Ascending aorta (tissue), 2 donors: ENCODE results near the gene DNLZ. TPM values are rescaled to one million over a fixed set of nuclear protein-coding genes. Genes with fewer than 3 reads are reported as not detected.

Experiments
- DNase-seq, 2 donors: peaks; one replicate each; pipeline ENCODE4 v3.0.0-alpha.2; 2019; ENCODE audit warnings: low spot score in 2 of 2
- H3K27ac ChIP-seq, 2 donors: fragments of 200-600 bp; sonication (generic); one replicate each; pipeline ENCODE4 v1.5.1; 2016 to 2017; ENCODE audit warnings: mild to moderate bottlenecking in 1 of 2
- H3K27me3 ChIP-seq: fragments of 200-600 bp; sonication (generic); one replicate; pipeline ENCODE4 v1.5.1; 2017
- H3K36me3 ChIP-seq, 2 donors: fragments of 200-600 bp; sonication (generic); one replicate each; pipeline ENCODE4 v1.5.1; 2016
- H3K4me1 ChIP-seq, 2 donors: fragments of 200-600 bp; sonication (generic); one replicate each; pipeline ENCODE4 v1.5.1; 2016 to 2017; ENCODE audit warnings: mild to moderate bottlenecking in 1 of 2
- H3K4me3 ChIP-seq, 2 donors: fragments of 200-600 bp; sonication (generic); one replicate each; pipeline ENCODE4 v1.5.1; 2016 to 2017; ENCODE audit warnings: mild to moderate bottlenecking in 1 of 2
- H3K9me3 ChIP-seq, 2 donors: fragments of 200-600 bp; sonication (generic); one replicate each; pipeline ENCODE4 v1.5.1; 2016
- intact Hi-C: fragments of 100-400 bp; cut with DNase I; formaldehyde crosslinking; loops from one replicate; pipeline ENCODE4 v1.15.1; 2023
- total RNA-seq: library from RNA; depleted of rRNA; stranded (reverse); fragments of >200 nt; gene quantifications from one replicate; pipeline ENCODE4 v1.1.0, GENCODE V29; 2016
- TF ChIP-seq, protein P1 (sequence below), 3 experiments: fragments of 200-600 bp in 2 of 3; fragments of 450-650 bp in 1 of 3; sonication (generic) in 2 of 3; IDR thresholded peaks; one replicate each; pipeline ENCODE4 v1.5.1; 2016 to 2019; ENCODE audit warnings: antibody characterized with exemption in 3 of 3, mild to moderate bottlenecking in 1 of 3, moderate library complexity in 1 of 3

Gene DNLZ
- total RNA-seq, 1 donor from 2014 or later = 191 TPM

DNA sequence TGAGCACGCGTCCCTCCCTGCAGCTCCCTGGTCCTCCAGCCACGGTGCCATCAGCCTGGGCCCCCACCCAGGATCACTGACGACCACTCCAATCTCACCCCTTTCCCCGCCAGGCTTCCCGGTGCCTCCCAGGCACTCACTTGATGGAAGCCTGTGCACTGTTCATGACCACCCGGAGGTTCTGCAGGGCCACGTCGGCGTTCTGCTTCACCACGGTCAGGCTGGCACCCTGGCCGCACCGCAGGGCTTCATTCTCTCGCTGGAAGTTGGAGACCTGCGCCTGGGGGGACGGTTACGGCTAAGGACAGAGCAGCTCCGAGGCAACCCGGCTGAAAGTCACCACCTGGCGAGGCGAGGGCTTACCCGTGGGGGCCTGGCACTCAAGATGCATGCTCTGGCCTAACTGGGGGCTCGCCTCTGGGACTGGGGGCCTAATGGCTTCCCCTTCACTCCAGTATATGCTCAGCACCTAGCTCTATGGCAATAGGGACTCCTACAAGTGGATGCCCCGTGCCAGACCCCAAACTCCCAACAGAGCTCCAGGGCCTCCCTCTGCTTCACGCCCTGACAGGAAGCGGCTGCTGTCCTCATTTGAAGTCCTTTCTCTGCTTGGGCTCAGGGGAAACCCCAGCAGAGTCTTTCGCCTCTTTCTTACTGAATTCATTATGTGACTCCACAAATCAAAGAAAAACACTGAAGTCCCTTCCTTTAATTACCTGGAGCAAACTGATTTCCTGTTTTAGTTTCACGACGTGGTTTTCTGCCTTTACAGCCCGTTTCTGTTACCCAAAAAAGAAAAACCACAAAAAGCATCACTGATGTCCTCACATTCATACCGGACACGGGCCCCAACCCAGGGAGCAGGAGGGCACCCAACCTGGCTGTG, 40.6 kb upstream of the DNLZ start:
- intact Hi-C loops = loop anchor here (5.0 kb wide), 1 partner anchor 77 kb away; the partner anchor contains the start of gene GPSM1
- DNase-seq = no peak
- Histone ChIP-seq H3K4me3 (no peak overlapping the region), H3K27ac (no peak overlapping the region), H3K4me1 (peaks cover 6 to 8% of the 10 kb centered on the region in 2 donors), H3K9me3 (no peaks in the 10 kb centered on the region), H3K36me3 (peaks cover 27 to 41% of the 10 kb centered on the region in 2 donors), H3K27me3 (no peaks in the 10 kb centered on the region)
- TF ChIP-seq, protein P1, sequence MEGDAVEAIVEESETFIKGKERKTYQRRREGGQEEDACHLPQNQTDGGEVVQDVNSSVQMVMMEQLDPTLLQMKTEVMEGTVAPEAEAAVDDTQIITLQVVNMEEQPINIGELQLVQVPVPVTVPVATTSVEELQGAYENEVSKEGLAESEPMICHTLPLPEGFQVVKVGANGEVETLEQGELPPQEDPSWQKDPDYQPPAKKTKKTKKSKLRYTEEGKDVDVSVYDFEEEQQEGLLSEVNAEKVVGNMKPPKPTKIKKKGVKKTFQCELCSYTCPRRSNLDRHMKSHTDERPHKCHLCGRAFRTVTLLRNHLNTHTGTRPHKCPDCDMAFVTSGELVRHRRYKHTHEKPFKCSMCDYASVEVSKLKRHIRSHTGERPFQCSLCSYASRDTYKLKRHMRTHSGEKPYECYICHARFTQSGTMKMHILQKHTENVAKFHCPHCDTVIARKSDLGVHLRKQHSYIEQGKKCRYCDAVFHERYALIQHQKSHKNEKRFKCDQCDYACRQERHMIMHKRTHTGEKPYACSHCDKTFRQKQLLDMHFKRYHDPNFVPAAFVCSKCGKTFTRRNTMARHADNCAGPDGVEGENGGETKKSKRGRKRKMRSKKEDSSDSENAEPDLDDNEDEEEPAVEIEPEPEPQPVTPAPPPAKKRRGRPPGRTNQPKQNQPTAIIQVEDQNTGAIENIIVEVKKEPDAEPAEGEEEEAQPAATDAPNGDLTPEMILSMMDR (IDR thresholded peaks at IDR 0.05) = no peak

DNA sequence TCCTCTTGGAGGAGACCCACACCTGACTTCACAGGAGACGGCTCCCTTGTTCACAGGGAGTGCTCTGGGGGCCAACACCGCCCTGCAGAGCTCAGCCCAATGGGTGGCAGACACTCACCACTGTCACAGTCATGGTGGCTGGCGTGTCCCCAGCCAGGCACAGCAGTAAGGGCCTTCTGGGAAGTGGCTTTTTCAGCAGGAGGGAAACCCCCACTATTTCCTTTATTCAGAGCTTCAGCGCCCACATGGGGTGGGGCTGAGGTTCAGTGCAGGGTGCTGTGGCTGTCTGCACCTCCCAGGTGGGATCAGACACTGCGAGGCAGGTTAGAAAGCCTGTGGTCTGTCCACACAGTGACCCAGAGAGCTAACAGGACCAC, 40.0 kb upstream of the DNLZ start:
- Histone ChIP-seq H3K27me3 (no peaks in the 10 kb centered on the region), H3K4me3 (no peak overlapping the region), H3K36me3 (peaks cover 27 to 41% of the 10 kb centered on the region in 2 donors), H3K4me1 (peaks cover 10 to 12% of the 10 kb centered on the region in 2 donors), H3K27ac (no peak overlapping the region), H3K9me3 (no peaks in the 10 kb centered on the region)
- no peak for DNase-seq
- TF ChIP-seq, protein P1 (IDR thresholded peaks at IDR 0.05) = no peak
- intact Hi-C loops = loop anchor here (5.0 kb wide), 1 partner anchor 76 kb away; the partner anchor contains the start of gene GPSM1

DNA sequence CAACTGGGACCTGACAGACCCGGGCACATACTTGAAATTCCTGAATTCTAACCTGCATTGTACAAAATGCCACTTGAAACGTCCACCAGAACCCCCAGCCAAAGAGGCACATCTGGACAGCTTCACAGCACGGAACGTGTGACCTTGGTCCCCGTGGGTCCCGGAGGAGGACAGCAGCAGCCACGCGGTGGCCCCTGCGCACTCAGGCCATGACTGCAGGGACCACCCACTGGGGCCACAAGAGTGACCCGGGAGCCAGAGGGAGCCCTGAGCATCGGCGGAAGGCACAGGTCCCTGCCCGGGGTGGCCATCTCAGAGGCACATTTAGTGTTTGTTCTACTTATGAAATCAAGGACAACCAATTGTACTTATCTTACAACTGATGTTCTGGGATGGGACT, 38.5 kb upstream of the DNLZ start:
- DNase-seq = no peak
- Histone ChIP-seq H3K4me1 (peaks cover 10 to 13% of the 10 kb centered on the region in 2 donors), H3K27me3 (no peaks in the 10 kb centered on the region), H3K27ac (no peak overlapping the region), H3K36me3 (peaks cover 29 to 46% of the 10 kb centered on the region in 2 donors), H3K9me3 (no peaks in the 10 kb centered on the region), H3K4me3 (no peak overlapping the region)
- intact Hi-C loops = loop anchor here (5.0 kb wide), 1 partner anchor 75 kb away; the partner anchor contains the start of gene GPSM1
- TF ChIP-seq, protein P1 (IDR thresholded peaks at IDR 0.05) = no peak

DNA sequence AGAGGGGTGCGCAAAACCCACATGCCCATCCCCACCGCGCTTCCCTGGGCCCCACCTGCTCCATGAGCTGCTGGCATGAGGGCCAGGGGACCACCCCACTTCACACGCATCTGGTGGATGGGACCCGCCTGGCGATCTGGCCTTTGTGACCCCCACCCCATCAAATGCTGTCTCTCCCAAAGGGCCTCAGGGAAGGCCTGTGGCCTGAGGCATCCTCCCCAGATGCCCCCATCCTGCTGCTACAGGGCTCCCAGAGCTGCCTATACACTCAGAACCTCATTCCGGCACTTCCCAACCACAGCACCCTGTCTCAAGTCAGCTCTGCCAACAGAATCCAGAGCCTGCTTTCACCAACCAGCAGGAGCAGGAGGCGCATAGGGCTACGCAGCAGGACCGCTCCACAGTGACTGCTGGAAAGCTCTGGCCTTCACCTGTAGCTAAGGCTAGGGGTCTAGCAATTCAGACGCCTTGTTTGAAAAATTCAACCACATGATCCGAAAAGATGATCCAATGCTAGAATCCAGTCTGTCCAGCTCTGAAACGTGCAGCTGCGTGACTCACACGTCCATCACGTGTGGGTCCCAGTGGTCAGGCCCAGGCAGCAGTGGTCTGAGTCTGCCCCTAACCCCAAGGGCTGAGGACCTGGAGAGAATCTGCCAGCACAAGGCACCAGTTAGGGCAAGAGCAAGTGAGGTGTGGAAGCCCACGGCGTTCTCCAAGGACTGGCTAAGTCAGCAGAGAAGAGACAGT, 37.8 kb upstream of the DNLZ start:
- intact Hi-C loops = loop anchor here (5.0 kb wide), 1 partner anchor 74 kb away; the partner anchor contains the start of gene GPSM1
- DNase-seq = no peak
- Histone ChIP-seq H3K27ac (no peak overlapping the region), H3K4me1 (peaks cover 10 to 13% of the 10 kb centered on the region in 2 donors), H3K27me3 (no peaks in the 10 kb centered on the region), H3K4me3 (no peak overlapping the region), H3K36me3 (peaks cover 26 to 46% of the 10 kb centered on the region in 2 donors), H3K9me3 (no peaks in the 10 kb centered on the region)
- TF ChIP-seq, protein P1 (IDR thresholded peaks at IDR 0.05) = no peak

DNA sequence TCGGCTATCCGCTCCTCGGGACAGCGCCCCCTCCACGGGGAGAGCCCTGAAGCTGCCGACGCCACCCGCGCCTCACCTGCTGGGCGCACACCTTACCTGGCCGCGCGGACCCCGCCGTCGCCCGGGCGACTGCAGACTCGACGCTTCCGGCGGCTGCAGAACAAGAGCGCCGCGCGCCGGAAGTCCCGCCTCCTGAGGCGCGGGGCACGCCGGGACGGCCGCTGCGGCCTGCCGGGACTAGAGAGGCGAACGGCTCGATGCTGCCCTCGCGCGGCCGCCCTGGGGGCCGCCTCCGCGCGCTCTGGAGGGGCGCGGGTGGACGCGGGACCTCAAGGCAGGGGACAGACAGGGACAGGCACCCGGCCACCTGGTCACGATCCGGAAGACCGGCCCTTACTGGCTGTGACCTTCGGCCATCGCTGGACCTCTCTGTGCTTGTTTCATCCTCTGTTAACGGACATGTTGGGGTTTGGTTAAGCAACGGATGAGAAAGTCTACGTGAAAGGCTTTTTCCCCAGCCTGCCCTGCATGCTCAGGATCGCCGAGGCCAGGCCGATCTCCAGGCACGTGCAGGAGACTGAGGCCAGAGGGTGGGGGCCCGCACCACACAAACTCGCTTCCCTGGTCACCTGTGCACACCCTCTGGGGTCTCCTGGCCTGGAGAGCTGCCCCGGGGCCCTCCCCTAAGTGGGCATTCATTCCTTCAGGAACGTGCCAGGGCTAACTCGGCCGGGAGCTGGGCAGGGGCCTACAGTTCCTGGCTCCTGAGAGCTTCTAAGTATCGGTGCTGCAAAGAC, 36.7 kb upstream of the DNLZ start, which contains the start of gene SNAPC4:
TSS of gene SNAPC4 (minus strand) at position 133 of the 797 bp plus-strand sequence. CDS start 1,742 bp downstream, outside the sequence.
- intact Hi-C loops = loop anchor here (1.0 to 5.0 kb wide), 4 partner anchors 10 to 73 kb away; partner anchors contain the start of genes DNLZ, ENTR1, GPSM1 and INPP5E
- H3K27me3 ChIP-seq = no peaks in the 10 kb centered on the region
- H3K4me3 ChIP-seq = peak within 1 kb of the TSS; percentile 90 to 97
- TF ChIP-seq, protein P1 (IDR thresholded peaks at IDR 0.05) = peak; percentile 85 to 93 (median 92)
- peaks cover 10 to 13% of the 10 kb centered on the region in 2 donors for H3K4me1 ChIP-seq
- DNase-seq = peak; percentile 36 to 91
- H3K9me3 ChIP-seq = no peaks in the 10 kb centered on the region
- peak within 1 kb of the TSS; percentile 6 to 50 for H3K27ac ChIP-seq
- H3K36me3 ChIP-seq = peaks cover 28 to 46% of the 10 kb centered on the region in 2 donors
